PC-9 (cell line): Measurements from ENCODE around the gene MALAT1. TPM values are rescaled to one million over a fixed set of nuclear protein-coding genes. Genes with fewer than 3 reads are reported as not detected.
"Not testable (repeated sequence)": the region's sequence is repeated elsewhere in the genome, so short reads cannot be mapped to it uniquely, and the experiment has no call there.

Experiments used
- BruUV-seq: library from RNA; stranded (reverse); fragments of 400-500 nt; replicated peaks from 2 replicates; lab custom pipeline; 2021; lab: Mats Ljungman, UMichigan
- CTCF ChIA-PET: fragments of 300-600 bp; sonication (Branson Sonifier 250); formaldehyde crosslinking; loops from one replicate; lab custom pipeline; 2022; ENCODE audit warnings: antibody characterized with exemption; lab: Charles Lee
- POLR2A ChIA-PET: fragments of 300-600 bp; sonication (Branson Sonifier 250); formaldehyde crosslinking; loops from one replicate; lab custom pipeline; 2022; ENCODE audit warnings: antibody characterized with exemption; ENCODE audit not compliant: unreplicated experiment; lab: Charles Lee
- DNase-seq, 2 experiments: peaks; one replicate each; pipeline versions ENCODE4 v3.0.0 to v3.0.0-alpha.2; 2015 to 2022; ENCODE audit warnings: mixed read lengths in 1 of 2
- H2AFZ ChIP-seq: fragments of 200-600 bp; sonication (generic); 2 replicates; pipeline ENCODE4 v1.8.1; 2017; ENCODE audit warnings: antibody characterized with exemption
- H3F3A ChIP-seq: fragments of 200-600 bp; sonication (generic); 2 replicates; pipeline ENCODE4 v1.8.1; 2017; ENCODE audit warnings: antibody characterized with exemption, mild to moderate bottlenecking, low read depth; ENCODE audit not compliant: insufficient read depth
- H3K27ac ChIP-seq: fragments of 200-600 bp; sonication (generic); 2 replicates; pipeline ENCODE4 v1.6.1; 2016; ENCODE audit warnings: mixed run types
- H3K27me3 ChIP-seq: fragments of 200-600 bp; sonication (generic); 2 replicates; pipeline ENCODE4 v1.6.1; 2016; ENCODE audit warnings: low read depth, mixed run types; ENCODE audit not compliant: insufficient read depth
- H3K36me3 ChIP-seq: fragments of 200-600 bp; sonication (generic); 2 replicates; pipeline ENCODE4 v1.6.1; 2016; ENCODE audit warnings: low read depth, mixed run types
- H3K4me1 ChIP-seq: fragments of 200-600 bp; sonication (generic); replicated peaks from 2 replicates; pipeline ENCODE4 v1.6.1; 2016; ENCODE audit warnings: mixed run types; ENCODE audit not compliant: insufficient read depth
- H3K4me2 ChIP-seq: fragments of 200-600 bp; sonication (generic); 2 replicates; pipeline ENCODE4 v1.6.1; 2017; ENCODE audit warnings: mixed run types
- H3K4me3 ChIP-seq: fragments of 200-600 bp; sonication (generic); 2 replicates; pipeline ENCODE4 v1.6.1; 2016; ENCODE audit warnings: mixed run types
- H3K79me2 ChIP-seq: fragments of 200-600 bp; sonication (generic); 2 replicates; pipeline ENCODE4 v1.6.1; 2017; ENCODE audit warnings: low read depth, mixed run types
- H3K9me2 ChIP-seq: fragments of 200-600 bp; sonication (generic); 2 replicates; pipeline ENCODE4 v1.8.1; 2017; ENCODE audit warnings: mild to moderate bottlenecking; ENCODE audit not compliant: insufficient read depth
- H3K9me3 ChIP-seq: fragments of 200-600 bp; sonication (generic); 2 replicates; pipeline ENCODE4 v1.8.1; 2016; ENCODE audit warnings: low read depth; ENCODE audit not compliant: insufficient read depth
- H4K20me1 ChIP-seq: fragments of 200-600 bp; sonication (generic); 2 replicates; pipeline ENCODE4 v1.8.1; 2017; ENCODE audit not compliant: insufficient read depth
- CTCF ChIP-seq: fragments of 200-600 bp; sonication (generic); conservative IDR thresholded peaks from 2 replicates; pipeline ENCODE4 v1.6.1; 2017; ENCODE audit warnings: mixed run types, antibody characterized with exemption, mild to moderate bottlenecking, moderate library complexity
- EZH2 ChIP-seq: fragments of 200-600 bp; sonication (generic); IDR thresholded peaks from 2 replicates; pipeline ENCODE4 v1.8.0; 2017; ENCODE audit warnings: antibody characterized with exemption, low read depth
- intact Hi-C: fragments of 100-400 bp; cut with micrococcal nuclease; formaldehyde crosslinking; loops from one replicate; pipeline ENCODE4 v1.10.0; 2022; ENCODE audit not compliant: unreplicated experiment
- total RNA-seq: library from RNA; stranded (reverse); gene quantifications from 2 replicates; pipeline ENCODE4 v1.2.3, GENCODE V29; 2021

The MALAT1 gene
- total RNA-seq, 1 experiment from 2014 or later, result 6,494 TPM

GRCh38 chr11:65468874-65469333, 29.9 kb upstream of the MALAT1 start:
- Histone ChIP-seq H3K9me3 (no peaks in the 10 kb centered on the region), H3K36me3 (no peaks in the 10 kb centered on the region), H4K20me1 (no peaks in the 10 kb centered on the region), H3F3A (peaks cover 42% of the 10 kb centered on the region), H2AFZ (no peak overlapping the region), H3K79me2 (peaks cover 5% of the 10 kb centered on the region; the same call in 1 of the 2 replicates), H3K9me2 (no peaks in the 10 kb centered on the region), H3K4me1 (peaks cover 48% of the 10 kb centered on the region), H3K27ac (no peak overlapping the region), H3K4me3 (no peak overlapping the region), H3K4me2 (peak overlapping the region; percentile 6; the same call in 1 of the 2 replicates), H3K27me3 (no peaks in the 10 kb centered on the region)
- peak; percentile 91 to 94 for DNase-seq
- intact Hi-C loops, result loop anchor here (1.0 kb wide), 2 partner anchors 53 to 87 kb away; partner anchors contain the start of gene SLC25A45
- ChIA-PET POLR2A (interaction anchor here (0.5 to 1.0 kb wide), 9 partner anchors 9 to 40 kb away, joined by 3 to 28 read pairs (median 6); partner anchors contain the start of gene MALAT1), CTCF (interaction anchor here (0.7 to 1.4 kb wide), 9 partner anchors 9 to 193 kb away, joined by 3 to 19 read pairs (median 4); no protein-coding TSS in a partner anchor)
- no TSS peak for BruUV-seq
- TF ChIP-seq EZH2, result no peak
- peak; percentile 91 for TF ChIP-seq CTCF

- H3K79me2 ChIP-seq, result peaks cover 18% of the 10 kb centered on the region
- intact Hi-C loops, result loop anchor here (1.0 kb wide), 1 partner anchor 40 kb away; no protein-coding TSS in a partner anchor
- DNase-seq, result no peak
- no peak overlapping the region for H3K27ac ChIP-seq
- no peaks in the 10 kb centered on the region for H3K9me2 ChIP-seq
- no peak overlapping the region for H3K4me3 ChIP-seq
- H3K4me1 ChIP-seq, result peaks cover 61% of the 10 kb centered on the region
- BruUV-seq, result no TSS peak
- no peak overlapping the region for H3K4me2 ChIP-seq
- TF ChIP-seq EZH2 (no peak), CTCF (no peak)
- H3K27me3 ChIP-seq, result no peaks in the 10 kb centered on the region
- POLR2A ChIA-PET, result interaction anchor here (0.7 to 2.0 kb wide), 3 partner anchors 16 to 52 kb away, joined by 7 to 23 read pairs (median 9); partner anchors contain the start of gene MALAT1
- no peak overlapping the region for H2AFZ ChIP-seq
- CTCF ChIA-PET, result interaction anchor here (1.9 kb wide), 1 partner anchor 37 kb away, joined by 43 read pairs; no protein-coding TSS in a partner anchor
- no peaks in the 10 kb centered on the region for H3K36me3 ChIP-seq
- no peaks in the 10 kb centered on the region for H4K20me1 ChIP-seq
- no peaks in the 10 kb centered on the region for H3K9me3 ChIP-seq
- peaks cover 55% of the 10 kb centered on the region for H3F3A ChIP-seq
Observed at GRCh38 chr11:65470433-65471049, 28.3 kb upstream of the MALAT1 start.

- DNase-seq, result peak; percentile 61 to 78
- POLR2A ChIA-PET, result interaction anchor here (0.5 to 2.0 kb wide), 21 partner anchors 15 to 442 kb away, joined by 3 to 84 read pairs (median 8); partner anchors contain the start of genes FRMD8, MALAT1, NEAT1 and SIPA1
- Histone ChIP-seq H3K27me3 (no peaks in the 10 kb centered on the region), H3K4me2 (peak overlapping the region; percentile 59), H3K79me2 (peaks cover 25% of the 10 kb centered on the region), H3K36me3 (no peaks in the 10 kb centered on the region), H3F3A (peaks cover 58% of the 10 kb centered on the region), H3K27ac (peak overlapping the region; percentile 95), H4K20me1 (no peaks in the 10 kb centered on the region), H3K4me1 (peaks cover 67% of the 10 kb centered on the region), H2AFZ (no peak overlapping the region), H3K4me3 (no peak overlapping the region), H3K9me2 (no peaks in the 10 kb centered on the region), H3K9me3 (no peaks in the 10 kb centered on the region)
- TSS peak; percentile 29 for BruUV-seq
- intact Hi-C loops, result loop anchor here (1.0 kb wide), 1 partner anchor 39 kb away; no protein-coding TSS in a partner anchor
- CTCF ChIA-PET, result interaction anchor here (0.6 to 1.9 kb wide), 7 partner anchors 18 to 196 kb away, joined by 4 to 43 read pairs (median 6); partner anchors contain the start of gene MALAT1
- TF ChIP-seq EZH2 (no peak), CTCF (peak; percentile 61)
Observed at GRCh38 chr11:65471447-65471891, 27.4 kb upstream of the MALAT1 start.

- peak overlapping the region; percentile 71 for H3K4me2 ChIP-seq
- H3F3A ChIP-seq, result peaks cover 61% of the 10 kb centered on the region
- H3K27ac ChIP-seq, result peak overlapping the region; percentile 95
- H4K20me1 ChIP-seq, H3K36me3 ChIP-seq, H3K27me3 ChIP-seq, H3K9me3 ChIP-seq, H3K9me2 ChIP-seq, H2AFZ ChIP-seq, DNase-seq: not testable (repeated sequence)
- peaks cover 33% of the 10 kb centered on the region for H3K79me2 ChIP-seq
- CTCF ChIA-PET, result interaction anchor here (0.8 to 1.9 kb wide), 6 partner anchors 19 to 35 kb away, joined by 3 to 43 read pairs (median 6); partner anchors contain the start of gene MALAT1
- BruUV-seq, result TSS peak; percentile 76
- H3K4me1 ChIP-seq, result peaks cover 69% of the 10 kb centered on the region
- intact Hi-C loops, result loop anchor here (1.0 kb wide), 1 partner anchor 25 kb away; no protein-coding TSS in a partner anchor
- POLR2A ChIA-PET, result interaction anchor here (0.5 to 2.0 kb wide), 14 partner anchors 17 to 579 kb away, joined by 3 to 84 read pairs (median 10); partner anchors contain the start of gene MALAT1
- H3K4me3 ChIP-seq, result peak overlapping the region; percentile 36; the same call in 1 of the 2 replicates
Observed at GRCh38 chr11:65472588-65473277, 26.1 kb upstream of the MALAT1 start.
